Raji (cell line): Measurements from ENCODE around the gene ACVR1B.

Source experiments
- POLR2A ChIP-seq: IDR thresholded peaks from 2 replicates; pipeline ENCODE4 v1.6.1; 2011; ENCODE audit warnings: low read depth, low read length, control low read depth; ENCODE audit not compliant: insufficient read depth

The ACVR1B gene

GRCh38 chr12:51914034-51914923 is 37.2 kb upstream of the ACVR1B start:
- TF ChIP-seq POLR2A: no peak

GRCh38 chr12:51915003-51915625 is 36.4 kb upstream of the ACVR1B start:
- TF ChIP-seq POLR2A: no peak

- TF ChIP-seq POLR2A: no peak
These were observed 35.5 kb upstream of the ACVR1B start for GRCh38 chr12:51915951-51916350.

- TF ChIP-seq POLR2A: no peak
These were observed 34.4 kb upstream of the ACVR1B start for GRCh38 chr12:51917041-51917590.

GRCh38 chr12:51917746-51918453 is 33.6 kb upstream of the ACVR1B start:
- TF ChIP-seq POLR2A: no peak

- TF ChIP-seq POLR2A: no peak
These were observed 31.5 kb upstream of the ACVR1B start for GRCh38 chr12:51920046-51920445.

- no peak for TF ChIP-seq POLR2A
These were observed 30.3 kb upstream of the ACVR1B start for GRCh38 chr12:51921017-51921725.

GRCh38 chr12:51922146-51922545 is 29.4 kb upstream of the ACVR1B start:
- no peak for TF ChIP-seq POLR2A

GRCh38 chr12:51922762-51923505 is 28.6 kb upstream of the ACVR1B start:
- TF ChIP-seq POLR2A: no peak

GRCh38 chr12:51923506-51924365 is 27.8 kb upstream of the ACVR1B start:
- no peak for TF ChIP-seq POLR2A

- TF ChIP-seq POLR2A: no peak
These were observed 26.8 kb upstream of the ACVR1B start for GRCh38 chr12:51924551-51925319.

- no peak for TF ChIP-seq POLR2A
These were observed 26.0 kb upstream of the ACVR1B start for GRCh38 chr12:51925346-51926063.
